GM21619 (cell line): ENCODE measurements around the gene SIPA1.

Source experiments
- ATAC-seq: cut with Tn5 transposase; IDR thresholded peaks from one replicate; pipeline ENCODE4 v1.9.1; 2021; ENCODE audit not compliant: unreplicated experiment

Gene SIPA1, protein sequence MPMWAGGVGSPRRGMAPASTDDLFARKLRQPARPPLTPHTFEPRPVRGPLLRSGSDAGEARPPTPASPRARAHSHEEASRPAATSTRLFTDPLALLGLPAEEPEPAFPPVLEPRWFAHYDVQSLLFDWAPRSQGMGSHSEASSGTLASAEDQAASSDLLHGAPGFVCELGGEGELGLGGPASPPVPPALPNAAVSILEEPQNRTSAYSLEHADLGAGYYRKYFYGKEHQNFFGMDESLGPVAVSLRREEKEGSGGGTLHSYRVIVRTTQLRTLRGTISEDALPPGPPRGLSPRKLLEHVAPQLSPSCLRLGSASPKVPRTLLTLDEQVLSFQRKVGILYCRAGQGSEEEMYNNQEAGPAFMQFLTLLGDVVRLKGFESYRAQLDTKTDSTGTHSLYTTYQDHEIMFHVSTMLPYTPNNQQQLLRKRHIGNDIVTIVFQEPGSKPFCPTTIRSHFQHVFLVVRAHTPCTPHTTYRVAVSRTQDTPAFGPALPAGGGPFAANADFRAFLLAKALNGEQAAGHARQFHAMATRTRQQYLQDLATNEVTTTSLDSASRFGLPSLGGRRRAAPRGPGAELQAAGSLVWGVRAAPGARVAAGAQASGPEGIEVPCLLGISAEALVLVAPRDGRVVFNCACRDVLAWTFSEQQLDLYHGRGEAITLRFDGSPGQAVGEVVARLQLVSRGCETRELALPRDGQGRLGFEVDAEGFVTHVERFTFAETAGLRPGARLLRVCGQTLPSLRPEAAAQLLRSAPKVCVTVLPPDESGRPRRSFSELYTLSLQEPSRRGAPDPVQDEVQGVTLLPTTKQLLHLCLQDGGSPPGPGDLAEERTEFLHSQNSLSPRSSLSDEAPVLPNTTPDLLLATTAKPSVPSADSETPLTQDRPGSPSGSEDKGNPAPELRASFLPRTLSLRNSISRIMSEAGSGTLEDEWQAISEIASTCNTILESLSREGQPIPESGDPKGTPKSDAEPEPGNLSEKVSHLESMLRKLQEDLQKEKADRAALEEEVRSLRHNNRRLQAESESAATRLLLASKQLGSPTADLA

DNA sequence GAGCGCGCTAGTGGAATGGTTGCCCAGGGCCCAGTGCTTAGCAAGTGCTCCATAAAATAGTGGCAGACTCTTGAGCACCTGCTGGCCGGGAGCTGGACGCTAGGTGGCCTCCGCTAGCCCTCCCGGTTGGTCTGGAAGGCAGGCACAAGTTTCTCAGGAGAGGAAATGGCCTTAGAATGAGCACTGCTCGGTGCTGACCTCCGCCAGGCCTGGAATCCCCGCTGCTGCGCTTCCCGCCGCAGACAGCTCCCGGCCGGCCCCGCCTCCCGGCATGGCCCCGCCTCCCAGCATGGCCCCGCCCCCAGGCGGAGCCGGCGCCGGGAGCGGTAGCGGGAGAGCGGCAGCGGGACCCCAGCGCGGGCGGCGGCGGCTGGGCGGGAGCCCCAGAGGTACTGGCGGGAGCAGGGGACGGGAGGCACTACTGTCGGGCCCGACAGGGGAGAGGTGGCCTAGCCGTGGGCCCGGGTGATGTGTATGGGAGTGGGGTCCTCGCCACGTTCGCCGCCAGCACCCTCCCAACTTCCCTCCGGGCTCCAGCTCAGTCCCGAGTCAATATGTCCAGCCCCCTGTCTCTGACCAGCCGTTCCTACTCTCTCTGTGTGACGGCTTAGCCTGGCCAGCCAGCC, at the start of gene SIPA1:
Gene SIPA1 (plus strand): TSS at position 308 of the 626 bp plus-strand sequence. CDS start 2,821 bp downstream, outside the sequence.
- ATAC-seq: peak; percentile 26

GRCh38 chr11:65588199-65589054, 49.5 kb upstream of the SIPA1 start:
- peak; percentile 76 for ATAC-seq

- no peak for ATAC-seq
These were observed 48.3 kb upstream of the SIPA1 start for GRCh38 chr11:65589444-65590239.

DNA sequence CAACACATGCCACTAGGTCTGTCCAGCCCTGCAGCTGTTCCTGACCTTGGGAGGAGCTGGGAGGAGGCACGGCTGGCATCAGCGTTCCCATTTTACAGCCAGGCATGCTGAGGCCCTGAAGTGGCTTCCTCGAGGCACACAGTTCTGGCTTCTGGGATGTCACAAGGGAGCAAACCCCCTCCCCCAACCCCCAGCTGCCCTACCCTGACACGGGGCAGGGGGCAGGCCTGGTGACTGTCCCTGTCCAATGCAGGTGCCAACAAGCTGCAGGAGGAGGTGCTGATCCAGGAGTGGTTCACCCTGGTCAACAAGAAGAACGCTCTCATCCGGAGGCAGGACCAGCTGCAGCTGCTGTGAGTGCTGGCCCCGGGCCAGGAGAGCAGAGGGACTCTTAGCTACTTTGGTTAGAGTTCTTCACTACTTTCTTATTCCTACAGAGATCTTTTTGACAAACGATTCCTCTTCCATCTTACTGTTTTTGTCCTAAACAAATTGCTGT, 47.6 kb upstream of the SIPA1 start:
- no peak for ATAC-seq

DNA sequence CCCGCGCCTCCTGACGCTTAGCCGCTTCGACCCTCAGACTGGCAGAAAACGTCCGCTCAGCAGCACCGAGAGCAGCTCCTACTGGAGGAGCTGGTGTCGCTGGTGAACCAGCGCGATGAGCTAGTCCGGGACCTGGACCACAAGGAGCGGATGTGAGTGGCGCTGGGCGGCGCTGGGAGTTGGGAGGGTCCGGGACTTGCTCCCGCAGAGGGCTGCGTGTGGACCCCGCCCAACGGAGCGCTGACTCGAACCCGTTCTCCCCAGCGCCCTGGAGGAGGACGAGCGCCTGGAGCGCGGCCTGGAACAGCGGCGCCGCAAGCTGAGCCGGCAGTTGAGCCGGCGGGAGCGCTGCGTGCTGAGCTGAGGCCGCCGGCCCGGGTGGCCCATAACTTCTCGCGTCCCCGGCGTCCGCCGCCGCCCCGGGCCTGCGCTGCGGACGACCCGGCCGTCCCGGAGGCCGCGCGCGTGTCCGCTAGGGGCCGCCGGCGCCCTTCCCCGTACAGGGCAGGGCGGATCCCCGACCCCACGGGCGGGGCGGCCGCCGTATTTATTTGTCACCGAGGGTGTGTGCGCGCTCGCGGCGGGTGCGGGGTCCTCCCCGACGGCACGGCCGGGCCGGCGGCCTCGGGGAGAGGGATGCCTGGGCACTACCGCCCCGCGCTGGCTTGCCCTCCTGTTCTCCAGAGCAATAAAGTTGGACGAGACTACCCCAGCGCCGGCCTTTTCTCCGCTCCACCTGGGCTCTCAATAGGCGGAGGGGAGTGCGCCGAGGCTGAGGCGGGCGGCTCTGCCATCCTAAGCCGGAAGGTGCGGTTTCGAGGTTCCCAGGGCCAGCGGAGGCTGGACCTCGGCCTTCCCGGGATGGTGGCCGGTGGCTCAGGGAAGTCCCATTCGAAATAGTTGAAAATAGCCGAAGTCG, 45.7 kb upstream of the SIPA1 start:
- no peak for ATAC-seq

- no peak for ATAC-seq
These were observed 44.9 kb upstream of the SIPA1 start for GRCh38 chr11:65592858-65593517.

DNA sequence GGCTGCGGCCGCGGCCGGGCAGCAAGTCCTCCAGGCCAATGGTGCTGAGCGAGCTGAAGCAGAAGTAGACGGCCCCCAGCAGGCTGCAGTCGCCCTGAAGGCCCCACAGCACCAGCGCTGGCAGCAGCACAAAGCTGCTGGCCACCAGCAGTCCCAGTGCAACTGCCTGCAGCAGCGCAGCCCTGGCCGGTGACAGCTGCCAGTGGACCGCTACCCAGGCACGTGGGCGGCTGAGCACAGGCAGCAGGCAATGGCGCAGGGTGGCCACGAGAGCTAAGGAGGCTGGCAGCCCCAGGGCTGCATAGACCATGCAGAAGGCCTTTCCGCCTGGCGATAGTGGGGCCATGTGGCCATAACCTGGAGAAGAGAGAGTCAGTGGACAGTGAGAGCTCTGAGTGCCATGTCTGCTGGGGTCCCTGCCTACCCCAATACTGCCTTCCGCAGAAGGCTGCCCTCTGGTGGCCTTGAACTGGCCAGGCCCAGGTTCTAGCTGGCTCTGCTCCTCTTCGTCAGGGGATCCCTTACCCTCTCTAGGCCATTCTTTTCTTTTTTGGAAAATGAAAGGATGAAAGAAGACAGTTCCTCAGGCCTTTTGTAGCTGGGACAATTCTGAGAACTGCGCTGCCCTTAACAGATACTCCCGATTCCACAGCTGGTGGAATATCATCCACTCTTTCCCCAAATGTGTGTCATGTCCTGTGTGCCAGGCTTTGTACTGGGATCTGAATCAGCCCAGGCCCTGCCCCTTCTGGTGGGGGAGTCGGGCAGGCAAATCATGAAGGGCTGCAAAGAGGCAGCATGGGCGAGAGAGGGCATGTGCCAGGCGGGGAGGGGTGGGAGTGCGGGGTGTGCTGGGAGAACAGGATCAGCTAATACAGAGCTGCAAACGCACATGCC, 44.1 kb upstream of the SIPA1 start:
- no peak for ATAC-seq

- no peak for ATAC-seq
These were observed 42.8 kb upstream of the SIPA1 start for GRCh38 chr11:65595131-65595530.

DNA sequence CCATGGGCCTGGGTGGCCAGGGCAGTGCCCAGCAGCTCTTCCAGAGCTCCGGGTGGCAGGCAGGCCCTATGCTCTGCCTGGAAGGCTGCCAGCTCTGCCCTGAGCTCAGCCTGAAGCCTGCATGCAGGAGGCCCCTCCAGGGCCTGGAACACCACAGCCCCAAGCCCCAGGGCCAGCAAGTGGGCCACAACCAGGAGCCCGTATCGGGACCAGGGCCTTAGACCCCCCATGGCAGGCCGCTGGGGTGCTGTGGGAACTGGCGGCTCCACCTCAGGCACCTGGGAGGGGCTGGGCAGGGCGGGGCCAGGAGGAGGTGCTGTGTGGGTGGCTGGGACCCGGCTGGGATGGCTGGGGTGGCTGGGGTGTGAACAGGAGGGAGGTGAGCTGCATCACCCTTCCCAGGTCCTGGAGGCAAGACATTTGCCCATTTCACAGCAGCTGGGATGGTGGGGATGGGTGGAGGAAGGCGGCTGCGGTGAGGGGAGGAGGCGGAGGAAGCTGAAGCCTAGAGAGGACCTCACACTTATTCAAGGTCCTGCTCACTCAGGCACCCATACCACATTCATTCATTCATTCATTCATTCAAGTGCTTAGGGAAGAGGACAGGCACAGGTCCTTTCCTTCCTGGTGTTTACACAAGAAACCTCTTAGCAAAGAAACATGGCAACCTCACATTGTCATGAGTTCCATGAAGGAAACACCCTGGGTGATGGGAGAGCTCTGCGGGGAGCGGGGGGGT, 42.2 kb upstream of the SIPA1 start, which contains the start of gene KCNK7:
Gene KCNK7 (minus strand): TSS at position 258 of the 739 bp plus-strand sequence. CDS start 28 bp downstream, at position 230.
- no peak for ATAC-seq

- ATAC-seq: no peak
These were observed 41.4 kb upstream of the SIPA1 start for GRCh38 chr11:65596520-65596919.

GRCh38 chr11:65598258-65598699, 39.6 kb upstream of the SIPA1 start:
- no peak for ATAC-seq

- ATAC-seq: no peak
These were observed 38.5 kb upstream of the SIPA1 start for GRCh38 chr11:65599216-65599954.

DNA sequence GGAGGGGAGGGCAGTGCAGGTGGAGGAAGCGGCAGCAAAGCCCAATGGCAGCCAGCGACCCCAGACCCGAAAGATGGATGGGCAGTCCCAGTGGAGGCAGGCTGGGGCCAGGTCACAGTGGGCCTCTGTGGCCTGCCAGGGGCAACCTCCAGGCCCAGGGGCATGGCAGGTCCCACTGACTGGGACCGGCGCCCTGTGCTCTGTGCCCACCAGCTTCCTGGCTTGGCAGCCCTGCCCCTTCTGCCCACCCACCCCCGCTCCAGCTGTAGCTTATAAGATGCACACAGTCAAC, 38.0 kb upstream of the SIPA1 start:
- no peak for ATAC-seq

DNA sequence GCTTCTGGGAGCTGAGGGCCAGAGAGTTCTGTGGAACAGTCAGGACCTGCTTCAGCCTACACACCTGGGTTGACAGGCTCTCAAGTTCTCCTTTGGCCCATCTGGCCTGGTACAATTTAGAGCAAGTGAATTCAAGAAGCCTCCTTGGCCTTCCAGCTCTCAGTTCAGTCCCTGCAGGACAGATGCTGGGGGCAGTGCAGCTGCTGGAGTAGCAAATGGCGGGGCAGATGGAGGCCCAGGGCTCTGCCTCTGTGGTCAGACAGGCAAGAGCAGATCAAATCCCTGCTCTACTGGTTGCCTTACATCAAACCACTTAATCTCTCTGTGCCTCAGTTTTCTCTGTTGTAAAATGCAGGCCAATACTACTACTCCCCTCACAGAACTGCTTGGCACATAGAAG, 33.6 kb upstream of the SIPA1 start:
- ATAC-seq: no peak

GRCh38 chr11:65606876-65607613, 30.9 kb upstream of the SIPA1 start:
- ATAC-seq: no peak
